Fibroblast of mammary gland (primary cell): ENCODE results near the gene WNT7A.

Experiments used
- DNase-seq: peaks from one replicate; pipeline ENCODE4 v3.0.0-alpha.2; 2010; ENCODE audit warnings: low read depth
- H3K4me3 ChIP-seq: 2 replicates; pipeline ENCODE4 v1.5.1; 2011; ENCODE audit warnings: low read depth, mild to moderate bottlenecking, low read length, moderate library complexity; ENCODE audit not compliant: control insufficient read depth
- TF ChIP-seq, protein P1 (sequence below): conservative IDR thresholded peaks from 2 replicates; pipeline ENCODE4 v1.5.1; 2011; ENCODE audit warnings: low read depth, low read length, inconsistent platforms; ENCODE audit not compliant: control insufficient read depth, insufficient read depth

Gene WNT7A

DNA sequence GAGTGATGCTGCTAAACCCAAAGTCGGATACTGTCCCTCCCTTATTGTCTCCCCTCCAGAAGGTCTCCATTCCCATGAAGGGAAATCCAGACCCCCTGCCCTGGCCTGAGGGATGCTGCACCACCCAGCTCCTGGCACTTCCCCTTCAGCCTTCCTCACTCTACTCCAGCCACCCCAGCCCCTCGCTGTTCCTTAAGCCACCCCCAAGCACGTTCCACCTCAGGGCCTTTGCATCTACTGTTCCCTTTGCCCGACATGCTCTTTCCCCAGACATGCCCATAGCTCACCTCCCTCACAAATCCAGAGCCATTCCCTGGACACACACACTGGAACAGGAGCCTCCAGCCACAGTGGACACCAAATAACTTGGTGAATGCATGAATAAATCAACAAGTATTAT is 8.1 kb downstream of the WNT7A start:
- TF ChIP-seq, protein P1, sequence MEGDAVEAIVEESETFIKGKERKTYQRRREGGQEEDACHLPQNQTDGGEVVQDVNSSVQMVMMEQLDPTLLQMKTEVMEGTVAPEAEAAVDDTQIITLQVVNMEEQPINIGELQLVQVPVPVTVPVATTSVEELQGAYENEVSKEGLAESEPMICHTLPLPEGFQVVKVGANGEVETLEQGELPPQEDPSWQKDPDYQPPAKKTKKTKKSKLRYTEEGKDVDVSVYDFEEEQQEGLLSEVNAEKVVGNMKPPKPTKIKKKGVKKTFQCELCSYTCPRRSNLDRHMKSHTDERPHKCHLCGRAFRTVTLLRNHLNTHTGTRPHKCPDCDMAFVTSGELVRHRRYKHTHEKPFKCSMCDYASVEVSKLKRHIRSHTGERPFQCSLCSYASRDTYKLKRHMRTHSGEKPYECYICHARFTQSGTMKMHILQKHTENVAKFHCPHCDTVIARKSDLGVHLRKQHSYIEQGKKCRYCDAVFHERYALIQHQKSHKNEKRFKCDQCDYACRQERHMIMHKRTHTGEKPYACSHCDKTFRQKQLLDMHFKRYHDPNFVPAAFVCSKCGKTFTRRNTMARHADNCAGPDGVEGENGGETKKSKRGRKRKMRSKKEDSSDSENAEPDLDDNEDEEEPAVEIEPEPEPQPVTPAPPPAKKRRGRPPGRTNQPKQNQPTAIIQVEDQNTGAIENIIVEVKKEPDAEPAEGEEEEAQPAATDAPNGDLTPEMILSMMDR, result no peak
- DNase-seq, result no peak
- no peak overlapping the region for H3K4me3 ChIP-seq

DNA sequence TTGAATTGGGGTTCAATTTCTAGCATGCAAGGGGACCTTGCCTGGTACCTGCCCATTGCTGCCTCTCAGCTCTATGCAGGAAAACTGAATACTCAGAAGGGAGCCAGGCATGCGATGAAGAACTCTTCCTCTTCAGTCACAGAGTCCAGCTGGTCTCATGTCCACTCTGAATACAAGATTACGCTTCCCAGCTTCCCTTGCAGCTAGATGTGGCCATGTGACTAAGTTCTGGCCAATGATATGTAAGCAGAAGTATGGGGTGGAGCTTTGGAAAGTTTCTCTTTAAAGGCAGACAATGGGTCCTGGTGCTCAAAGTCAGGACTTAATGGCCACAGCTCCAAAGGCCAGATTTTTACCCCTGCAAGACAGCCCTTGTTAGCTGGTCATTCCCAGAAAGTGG is 9.0 kb downstream of the WNT7A start:
- DNase-seq, result no peak
- TF ChIP-seq, protein P1, result no peak
- H3K4me3 ChIP-seq, result no peak overlapping the region

DNA sequence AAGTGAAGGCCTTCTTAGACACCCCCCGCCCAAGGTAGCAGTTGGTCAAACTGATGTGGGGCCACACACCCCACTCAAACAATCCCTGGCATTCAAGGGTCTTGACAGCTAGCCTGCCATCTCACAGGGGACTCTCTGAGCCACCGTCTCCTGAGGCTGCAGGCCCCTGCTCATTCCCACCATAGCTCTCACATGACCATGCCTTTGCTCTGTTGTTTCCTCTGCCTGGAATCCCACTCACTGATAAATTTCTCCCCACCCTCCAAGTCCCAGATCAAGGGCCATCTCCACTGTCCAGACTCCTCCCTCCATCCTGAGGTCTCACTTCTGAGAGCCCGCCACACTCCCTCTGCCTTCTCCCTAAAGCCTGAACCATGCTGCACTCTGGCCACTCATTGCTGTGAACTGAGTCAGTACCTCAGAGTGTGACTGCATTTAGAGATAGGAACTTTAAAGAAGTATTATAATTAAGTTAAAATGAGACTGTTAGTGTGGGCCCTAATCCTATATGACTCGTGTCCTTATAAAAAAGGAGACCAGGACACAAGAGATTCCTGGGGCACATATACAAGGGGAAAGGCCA is 10.0 kb downstream of the WNT7A start:
- TF ChIP-seq, protein P1, result no peak
- DNase-seq, result no peak

DNA sequence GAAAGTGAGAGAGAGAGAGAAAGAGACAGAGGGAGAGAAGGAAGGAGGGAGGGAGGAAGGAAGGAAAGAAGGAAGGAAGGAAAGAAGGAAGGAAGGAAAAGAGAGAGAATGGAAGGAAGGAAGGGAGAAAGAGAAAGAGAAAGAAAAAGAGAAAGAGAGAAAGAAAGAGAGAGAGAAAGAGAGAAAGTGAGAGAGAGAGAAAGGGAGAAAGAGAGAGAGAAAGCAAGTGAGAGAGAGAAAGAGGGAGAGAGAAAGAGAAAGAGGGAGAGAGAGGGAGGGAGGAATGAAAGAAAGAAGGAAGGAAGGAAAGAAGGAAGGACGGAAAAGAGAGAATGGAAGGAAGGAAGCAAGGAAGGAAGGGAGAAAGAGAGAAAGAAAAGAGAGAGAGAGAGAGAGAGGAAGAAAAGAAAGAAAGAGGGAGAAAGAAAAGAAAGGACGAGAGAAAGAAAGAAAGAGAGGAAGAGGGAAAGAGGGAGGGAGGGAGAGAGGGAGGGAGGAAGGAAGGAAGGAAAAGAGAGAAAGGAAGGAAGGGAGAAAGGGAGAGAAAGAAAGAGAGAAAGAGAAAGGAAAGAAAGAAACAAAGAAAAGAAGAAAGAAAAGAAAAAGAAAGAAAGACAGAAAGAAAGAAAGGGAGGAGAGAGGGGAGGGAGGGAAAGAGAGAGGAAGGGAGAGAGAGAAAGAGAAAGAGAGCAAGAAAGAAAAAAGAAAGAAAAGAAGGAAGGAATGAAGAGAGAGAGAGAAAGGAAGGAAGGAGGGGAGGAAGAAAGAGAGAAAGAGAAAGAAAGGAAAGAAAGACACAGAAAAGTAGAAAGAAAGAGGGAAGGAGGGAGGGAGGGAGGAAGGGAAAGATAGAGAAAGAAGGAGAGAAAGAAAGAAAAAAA is 10.8 kb downstream of the WNT7A start:
- no peak overlapping the region for H3K4me3 ChIP-seq
- TF ChIP-seq, protein P1, result no peak
- DNase-seq, result no peak

More for the DNA sequence above, 10.0 kb downstream of the WNT7A start:
- H3K4me3 ChIP-seq, result no peak overlapping the region

DNA sequence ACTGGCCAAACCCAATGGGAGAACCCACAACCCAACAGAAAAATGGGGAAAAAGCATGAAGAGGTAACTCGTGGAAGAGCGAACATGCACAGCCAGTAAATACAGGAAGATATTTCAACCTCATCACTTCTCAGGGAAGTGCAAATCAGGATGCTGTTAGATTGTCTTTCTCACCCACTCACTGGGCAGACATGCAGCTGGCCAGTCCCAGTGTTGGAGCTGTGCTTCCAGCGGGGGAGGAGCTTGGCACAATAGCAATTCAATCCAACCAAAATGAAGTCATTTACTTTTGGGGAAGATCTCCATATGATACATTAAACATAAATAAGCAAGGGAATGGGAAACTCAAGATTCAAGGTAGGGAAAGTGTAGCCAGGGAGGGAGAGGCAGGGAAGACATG is 12.1 kb downstream of the WNT7A start:
- DNase-seq, result no peak
- TF ChIP-seq, protein P1, result no peak
- no peak overlapping the region for H3K4me3 ChIP-seq

DNA sequence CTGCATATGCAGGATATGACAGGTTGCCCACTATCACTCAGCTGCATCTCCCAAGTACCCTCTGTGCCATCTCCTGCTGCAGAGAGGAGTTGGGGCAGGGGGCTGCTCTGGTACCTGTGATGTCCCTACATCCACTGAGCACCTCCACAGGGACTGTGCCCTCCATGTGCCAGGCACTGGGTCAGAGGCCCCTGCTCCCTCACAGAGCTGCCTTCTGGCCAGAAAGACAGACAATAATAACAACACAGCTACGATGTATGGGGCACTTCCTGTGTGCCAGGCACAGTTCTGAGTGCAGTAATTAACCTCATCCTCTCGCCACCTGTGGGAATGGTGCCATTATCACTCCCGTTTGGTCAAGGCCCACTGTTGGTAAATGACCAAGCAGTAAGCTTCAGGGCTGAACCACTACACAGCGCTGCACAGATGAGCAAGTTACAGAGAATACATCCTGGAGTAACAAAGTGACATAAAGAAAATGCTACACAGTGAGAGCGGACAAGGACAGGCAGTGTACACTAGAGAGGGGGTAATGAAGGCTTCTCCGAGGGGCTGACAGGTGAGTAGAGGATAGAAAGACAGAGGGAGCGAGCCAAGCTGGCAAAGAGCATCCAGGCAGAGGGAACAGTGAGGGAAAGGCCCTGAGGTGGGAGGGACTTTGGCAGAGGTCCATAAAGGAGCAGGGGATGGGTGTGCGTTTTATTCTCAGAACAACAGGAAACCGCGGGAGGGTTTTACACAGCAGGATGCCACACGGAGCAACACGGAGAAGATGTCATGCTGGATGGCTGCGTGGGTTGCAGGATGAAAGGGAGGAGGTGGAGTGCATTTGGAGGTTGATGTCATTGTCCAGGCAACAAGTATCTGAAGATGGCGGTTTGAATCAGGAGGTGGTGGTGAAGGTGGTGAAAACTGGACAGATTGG is 13.6 kb downstream of the WNT7A start:
- no peak for DNase-seq
- no peak overlapping the region for H3K4me3 ChIP-seq
- TF ChIP-seq, protein P1, result no peak
